Smooth muscle cell (in vitro differentiated cells): ENCODE results near the gene SMARCA4. TPM values are rescaled to one million over a fixed set of nuclear protein-coding genes. Genes with fewer than 3 reads are reported as not detected.

ENCODE experiments used
- DNase-seq: peaks from one replicate; lab custom pipeline; 2025; ENCODE audit not compliant: unreplicated experiment; lab: John Stamatoyannopoulos, UW
- H2AFZ ChIP-seq: fragments of 200-600 bp; sonication (generic); 2 replicates; pipeline ENCODE4 v1.6.0; 2016; ENCODE audit warnings: antibody characterized with exemption, low read depth, mild to moderate bottlenecking
- H3F3A ChIP-seq: fragments of 200-600 bp; sonication (generic); 2 replicates; pipeline ENCODE4 v1.6.0; 2017; ENCODE audit warnings: antibody characterized with exemption, low read depth
- H3K27ac ChIP-seq: fragments of 200-600 bp; sonication (generic); 2 replicates; pipeline ENCODE4 v1.5.1; 2016; ENCODE audit warnings: low read depth, mild to moderate bottlenecking
- H3K27me3 ChIP-seq: fragments of 200-600 bp; sonication (generic); 2 replicates; pipeline ENCODE4 v1.6.1; 2016; ENCODE audit warnings: low read depth, mild to moderate bottlenecking
- H3K36me3 ChIP-seq: fragments of 200-600 bp; sonication (generic); 2 replicates; pipeline ENCODE4 v1.5.1; 2016; ENCODE audit warnings: low read depth
- H3K4me1 ChIP-seq: fragments of 200-600 bp; sonication (generic); 2 replicates; pipeline ENCODE4 v1.5.1; 2016; ENCODE audit warnings: low read depth
- H3K4me2 ChIP-seq: fragments of 200-600 bp; sonication (generic); 2 replicates; pipeline ENCODE4 v1.6.0; 2016; ENCODE audit warnings: mild to moderate bottlenecking
- H3K4me3 ChIP-seq: fragments of 200-600 bp; sonication (generic); 2 replicates; pipeline ENCODE4 v1.5.1; 2016; ENCODE audit warnings: mild to moderate bottlenecking
- H3K79me2 ChIP-seq: fragments of 200-600 bp; sonication (generic); 2 replicates; pipeline ENCODE4 v1.6.0; 2016; ENCODE audit warnings: low read depth, mild to moderate bottlenecking
- H3K9ac ChIP-seq: fragments of 200-600 bp; sonication (generic); 2 replicates; pipeline ENCODE4 v1.6.0; 2016; ENCODE audit warnings: low read depth
- H3K9me3 ChIP-seq: fragments of 200-600 bp; sonication (generic); replicated peaks from 2 replicates; pipeline ENCODE4 v1.5.1; 2016; ENCODE audit warnings: low read depth
- H4K20me1 ChIP-seq: fragments of 200-600 bp; sonication (generic); 2 replicates; pipeline ENCODE4 v1.6.0; 2016; ENCODE audit warnings: low read depth
- WGBS: methylation state at CpG from one replicate; pipeline ENCODE4 v1.1.7; 2016; ENCODE audit warnings: low lambda C conversion rate; 5-methylcytosine and 5-hydroxymethylcytosine counted together
- polyA plus RNA-seq: library from polyadenylated mRNA; unstranded; fragments of >200 nt; fragmentation: Nextera tagmentation; extraction: Ambion mirVana; gene quantifications from 2 replicates; pipeline ENCODE4 v1.2.1, GENCODE V29; 2016
- total RNA-seq: library from RNA; depleted of rRNA; stranded (reverse); fragments of >200 nt; gene quantifications from 2 replicates; pipeline ENCODE4 v1.2.3, GENCODE V29; 2014
- TF ChIP-seq, protein P1 (sequence below): fragments of 200-600 bp; sonication (generic); IDR thresholded peaks from 2 replicates; pipeline ENCODE4 v1.5.1; 2017; ENCODE audit warnings: borderline replicate concordance, mild to moderate bottlenecking, antibody characterized with exemption; ENCODE audit not compliant: insufficient read depth, poor library complexity, severe bottlenecking

The SMARCA4 gene
- total and polyA plus RNA-seq, 2 experiments from 2014 or later: 59.6 to 100 TPM

DNA sequence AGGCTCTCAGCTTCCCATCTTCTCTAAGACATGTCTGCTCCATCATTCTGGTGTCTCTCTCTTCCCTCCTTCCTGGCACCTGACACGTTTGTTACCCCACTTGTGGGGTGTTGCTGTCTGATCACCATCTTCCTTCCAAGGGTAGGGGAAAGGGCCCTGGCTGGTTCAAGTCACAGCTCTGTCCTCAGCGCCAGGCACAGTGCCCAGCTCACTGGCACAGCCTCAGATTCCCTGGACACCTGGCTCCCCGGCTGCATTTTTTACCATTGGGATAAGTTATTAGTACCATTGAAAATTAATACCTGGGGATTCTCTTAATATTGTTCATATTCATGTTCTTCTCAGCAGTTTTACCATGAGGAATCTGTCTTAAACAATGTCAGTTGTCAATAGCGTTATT is 77.7 kb downstream of the SMARCA4 start:
- Histone ChIP-seq H3K79me2 (peaks cover 10% of the 10 kb centered on the region), H3K9ac (no peak overlapping the region), H3K36me3 (peaks cover 9% of the 10 kb centered on the region), H4K20me1 (peaks cover 29% of the 10 kb centered on the region), H3K4me3 (no peak overlapping the region), H3F3A (no peaks in the 10 kb centered on the region), H3K4me1 (no peaks in the 10 kb centered on the region), H3K27me3 (no peaks in the 10 kb centered on the region), H2AFZ (no peak overlapping the region), H3K27ac (no peak overlapping the region), H3K9me3 (no peaks in the 10 kb centered on the region), H3K4me2 (no peak overlapping the region)
- WGBS: 100% methylated on average over 4 of the region's 4 CpGs
- TF ChIP-seq, protein P1, sequence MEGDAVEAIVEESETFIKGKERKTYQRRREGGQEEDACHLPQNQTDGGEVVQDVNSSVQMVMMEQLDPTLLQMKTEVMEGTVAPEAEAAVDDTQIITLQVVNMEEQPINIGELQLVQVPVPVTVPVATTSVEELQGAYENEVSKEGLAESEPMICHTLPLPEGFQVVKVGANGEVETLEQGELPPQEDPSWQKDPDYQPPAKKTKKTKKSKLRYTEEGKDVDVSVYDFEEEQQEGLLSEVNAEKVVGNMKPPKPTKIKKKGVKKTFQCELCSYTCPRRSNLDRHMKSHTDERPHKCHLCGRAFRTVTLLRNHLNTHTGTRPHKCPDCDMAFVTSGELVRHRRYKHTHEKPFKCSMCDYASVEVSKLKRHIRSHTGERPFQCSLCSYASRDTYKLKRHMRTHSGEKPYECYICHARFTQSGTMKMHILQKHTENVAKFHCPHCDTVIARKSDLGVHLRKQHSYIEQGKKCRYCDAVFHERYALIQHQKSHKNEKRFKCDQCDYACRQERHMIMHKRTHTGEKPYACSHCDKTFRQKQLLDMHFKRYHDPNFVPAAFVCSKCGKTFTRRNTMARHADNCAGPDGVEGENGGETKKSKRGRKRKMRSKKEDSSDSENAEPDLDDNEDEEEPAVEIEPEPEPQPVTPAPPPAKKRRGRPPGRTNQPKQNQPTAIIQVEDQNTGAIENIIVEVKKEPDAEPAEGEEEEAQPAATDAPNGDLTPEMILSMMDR: no peak
- no peak for DNase-seq

DNA sequence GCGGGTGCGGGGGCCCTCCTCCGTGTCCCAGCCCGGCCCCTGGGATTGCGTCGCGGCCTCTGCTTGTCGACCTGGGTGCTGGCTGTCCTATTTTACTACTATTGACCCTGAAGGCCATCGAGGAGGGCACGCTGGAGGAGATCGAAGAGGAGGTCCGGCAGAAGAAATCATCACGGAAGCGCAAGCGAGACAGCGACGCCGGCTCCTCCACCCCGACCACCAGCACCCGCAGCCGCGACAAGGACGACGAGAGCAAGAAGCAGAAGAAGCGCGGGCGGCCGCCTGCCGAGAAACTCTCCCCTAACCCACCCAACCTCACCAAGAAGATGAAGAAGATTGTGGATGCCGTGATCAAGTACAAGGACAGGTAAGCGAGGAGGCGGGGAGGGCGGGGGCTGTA is 80.4 kb downstream of the SMARCA4 start:
- TF ChIP-seq, protein P1: no peak

DNA sequence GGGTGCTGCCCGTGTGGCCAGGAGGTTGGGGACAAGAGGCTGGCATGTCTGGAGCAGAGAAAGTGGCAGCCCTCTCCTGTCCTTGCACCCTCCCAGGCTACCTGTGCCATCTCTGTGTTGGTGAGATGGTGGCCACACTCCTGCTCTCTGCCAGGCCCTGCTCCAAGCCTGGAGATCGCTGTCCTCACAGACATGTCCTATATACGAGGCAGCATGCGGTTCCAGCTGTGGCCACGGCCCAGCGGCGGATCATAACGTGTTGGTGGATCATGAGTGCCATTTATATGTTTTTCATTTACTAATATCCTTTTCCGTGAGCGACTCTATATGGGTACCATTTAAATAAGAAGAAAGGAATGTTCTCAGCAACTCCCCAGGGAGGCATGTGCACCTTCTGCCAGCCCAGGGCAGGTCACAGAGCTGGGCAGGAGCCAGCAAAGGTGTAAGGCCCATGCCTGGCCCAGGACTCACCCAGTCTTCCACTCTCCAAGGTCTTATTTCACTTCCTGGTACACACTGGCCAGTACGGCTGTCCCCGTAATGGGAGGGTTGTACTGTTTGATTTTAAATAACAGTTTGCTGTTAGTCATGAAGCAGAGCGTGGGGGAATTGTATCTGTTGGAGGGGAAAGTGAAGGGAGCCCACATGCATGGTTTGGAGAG is 81.3 kb downstream of the SMARCA4 start:
- DNase-seq: no peak
- H3K36me3 ChIP-seq: peaks cover 3% of the 10 kb centered on the region
- no peaks in the 10 kb centered on the region for H3K9me3 ChIP-seq
- H3K27me3 ChIP-seq: no peaks in the 10 kb centered on the region
- H2AFZ ChIP-seq: no peak overlapping the region
- H3K4me2 ChIP-seq: no peak overlapping the region
- H3K27ac ChIP-seq: no peak overlapping the region
- H3K4me1 ChIP-seq: no peaks in the 10 kb centered on the region
- TF ChIP-seq, protein P1: no peak
- 98% methylated on average over 13 of the region's 13 CpGs for WGBS
- no peak overlapping the region for H3K9ac ChIP-seq
- no peaks in the 10 kb centered on the region for H3F3A ChIP-seq
- H3K4me3 ChIP-seq: no peak overlapping the region
- peaks cover 8% of the 10 kb centered on the region for H3K79me2 ChIP-seq
- peaks cover 8% of the 10 kb centered on the region for H4K20me1 ChIP-seq

More for the DNA sequence above, 80.4 kb downstream of the SMARCA4 start:
- Histone ChIP-seq H3F3A (no peaks in the 10 kb centered on the region), H3K9me3 (no peaks in the 10 kb centered on the region), H3K9ac (no peak overlapping the region), H3K27ac (no peak overlapping the region), H3K79me2 (peaks cover 10% of the 10 kb centered on the region), H3K4me1 (no peaks in the 10 kb centered on the region), H3K4me3 (no peak overlapping the region), H3K4me2 (no peak overlapping the region), H3K27me3 (no peaks in the 10 kb centered on the region), H3K36me3 (peaks cover 9% of the 10 kb centered on the region), H2AFZ (no peak overlapping the region), H4K20me1 (peaks cover 16% of the 10 kb centered on the region)
- 98% methylated on average over 33 of the region's 33 CpGs for WGBS
- no peak for DNase-seq

DNA sequence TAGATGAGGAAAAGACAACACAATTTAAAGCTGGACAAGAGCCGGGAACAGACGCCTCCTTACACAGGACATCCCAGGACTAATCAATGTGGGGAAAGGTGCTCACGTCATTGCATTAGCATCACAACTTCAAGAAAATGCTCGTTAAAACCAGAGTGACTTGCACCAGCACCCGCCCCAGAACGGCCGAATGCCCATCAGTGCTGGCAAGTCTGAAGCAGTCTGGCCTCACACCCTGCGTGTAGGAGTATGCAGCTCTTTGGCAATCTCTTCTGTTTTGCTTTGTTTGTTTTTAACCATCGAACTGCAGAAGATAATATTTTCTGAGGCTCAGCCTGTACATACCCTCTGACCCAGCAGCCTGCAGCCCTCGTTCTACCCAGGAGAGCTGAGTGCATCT is 83.6 kb downstream of the SMARCA4 start:
- no peaks in the 10 kb centered on the region for H3K79me2 ChIP-seq
- no peaks in the 10 kb centered on the region for H3K4me1 ChIP-seq
- H3K4me2 ChIP-seq: no peak overlapping the region
- no peak overlapping the region for H2AFZ ChIP-seq
- H3K9ac ChIP-seq: no peak overlapping the region
- peaks cover 16% of the 10 kb centered on the region for H4K20me1 ChIP-seq
- no peak for DNase-seq
- WGBS: 97% methylated on average over 10 of the region's 10 CpGs
- no peaks in the 10 kb centered on the region for H3F3A ChIP-seq
- H3K36me3 ChIP-seq: no peaks in the 10 kb centered on the region
- no peak overlapping the region for H3K27ac ChIP-seq
- H3K4me3 ChIP-seq: no peak overlapping the region
- H3K27me3 ChIP-seq: no peaks in the 10 kb centered on the region
- H3K9me3 ChIP-seq: no peaks in the 10 kb centered on the region
- TF ChIP-seq, protein P1: no peak
